HG02840 (cell line): ENCODE data around the gene SH3GL2.

Experiments
- ATAC-seq: cut with Tn5 transposase; IDR thresholded peaks from one replicate; pipeline ENCODE4 v1.9.1; 2021; ENCODE audit warnings: mild to moderate bottlenecking, moderate library complexity, moderate number of reproducible peaks; ENCODE audit not compliant: unreplicated experiment, low FRiP score

SH3GL2 gene

DNA sequence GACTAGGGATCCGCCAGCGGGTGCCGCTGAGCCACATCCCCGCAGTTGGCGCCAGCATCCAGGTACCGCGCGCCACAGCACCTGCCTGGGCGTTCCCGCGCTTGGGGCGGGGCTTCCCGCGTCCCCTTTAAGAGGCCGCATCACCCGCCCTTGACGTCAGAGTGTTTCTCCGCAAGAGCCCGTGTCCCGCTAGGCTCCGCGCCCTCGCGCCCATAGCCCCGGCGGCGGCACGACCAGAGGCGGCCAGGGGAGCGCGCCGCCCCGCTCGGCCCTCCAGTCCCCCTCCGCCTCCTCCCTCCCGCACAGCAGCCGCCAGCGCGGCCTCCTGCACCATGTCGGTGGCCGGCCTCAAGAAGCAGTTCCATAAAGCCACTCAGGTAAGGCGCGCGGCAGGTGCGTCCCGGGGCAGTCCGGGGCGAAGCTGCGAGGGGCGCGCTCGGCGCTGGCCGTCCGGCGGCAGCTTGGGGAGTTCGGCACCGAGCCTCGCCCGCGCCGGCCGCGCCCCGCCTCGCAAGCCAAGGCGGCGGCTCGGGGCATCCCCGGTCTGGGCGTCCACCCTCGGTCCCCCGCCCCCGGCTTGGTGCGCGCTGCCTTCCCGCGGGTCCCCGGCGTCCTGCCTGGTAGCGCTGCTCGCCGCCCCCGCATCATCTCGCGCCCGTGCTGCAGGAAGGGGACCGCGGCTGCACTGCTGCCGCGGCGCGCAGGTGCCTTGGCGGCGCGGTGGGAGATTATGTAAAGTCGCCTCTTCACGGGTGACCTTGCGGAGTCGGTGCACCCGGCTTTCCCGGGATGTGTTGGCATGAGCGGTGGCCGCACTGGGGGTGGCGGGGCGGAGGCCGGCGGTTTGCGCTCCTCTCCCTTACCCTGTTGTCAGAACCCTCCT lies at the start of gene SH3GL2:
SH3GL2 (plus strand) TSS at position 156 of the 883 bp plus-strand sequence.
- no peak for ATAC-seq

DNA sequence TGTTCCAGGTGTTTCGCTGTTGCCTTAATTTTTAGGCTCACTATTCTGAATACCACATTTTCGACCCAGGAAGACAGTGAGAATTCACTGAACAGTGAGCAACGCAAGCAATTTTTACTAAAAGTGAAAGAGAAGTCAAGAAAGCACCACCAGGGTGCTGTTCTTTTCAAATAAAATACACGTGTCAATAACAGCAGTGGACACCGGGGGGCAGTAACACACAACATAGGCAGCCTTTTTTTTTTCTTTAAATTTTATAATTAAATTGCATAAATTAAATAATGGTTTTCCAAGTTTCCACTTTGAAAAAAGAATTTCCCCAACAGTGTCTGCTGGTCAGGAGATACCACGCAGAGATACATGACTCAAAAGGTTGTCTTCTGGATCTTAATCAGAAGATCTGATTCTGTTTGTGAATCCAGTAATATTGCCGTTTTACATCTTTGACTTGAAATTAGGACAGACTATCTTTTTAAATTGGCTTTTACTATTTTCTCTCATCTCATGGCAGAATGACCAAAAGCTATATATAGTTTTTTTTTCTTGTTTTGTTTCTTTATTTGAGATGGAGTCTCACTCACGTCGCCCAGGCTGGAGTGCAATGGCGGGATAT lies 47.1 kb upstream of the SH3GL2 start:
- ATAC-seq, result no peak

DNA sequence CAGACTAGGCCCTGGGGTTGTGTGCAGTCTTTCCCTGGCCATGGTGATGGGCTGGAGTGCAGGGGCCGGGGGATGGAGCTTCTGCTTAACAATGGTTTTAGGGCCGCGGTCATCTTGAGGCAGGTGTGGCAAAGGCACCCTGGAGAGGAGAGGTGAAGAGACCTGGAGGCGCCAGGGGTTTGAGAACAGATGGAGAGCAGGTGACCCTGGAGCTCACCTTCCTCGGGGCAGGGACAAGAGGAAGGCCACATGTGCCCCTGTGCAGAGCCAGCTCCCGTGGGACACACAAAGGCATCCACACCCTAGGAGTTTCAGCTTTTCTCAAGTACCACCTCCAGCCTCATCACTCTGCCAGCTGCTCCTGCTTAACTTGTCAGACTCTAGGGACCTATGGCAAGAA lies 46.4 kb upstream of the SH3GL2 start:
- no peak for ATAC-seq

DNA sequence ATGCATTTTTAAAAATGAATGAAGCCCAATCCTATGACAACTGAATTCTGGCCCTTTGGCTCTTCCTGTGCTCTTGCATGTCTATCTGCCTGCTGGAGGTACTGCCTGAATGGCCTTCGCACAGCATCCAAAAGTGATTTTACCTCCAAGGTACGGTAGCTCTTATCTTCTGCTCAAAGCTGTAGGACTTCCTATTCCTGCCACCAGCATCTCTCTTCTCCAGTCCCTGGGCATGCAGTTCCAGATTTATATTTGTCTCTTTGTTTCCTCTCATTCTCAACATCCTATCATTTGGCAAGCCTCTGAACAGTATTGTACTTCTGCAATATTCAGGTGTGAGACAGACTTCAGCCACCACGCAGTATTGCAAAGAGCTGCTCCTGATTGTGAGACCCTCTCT lies 43.7 kb upstream of the SH3GL2 start:
- no peak for ATAC-seq

GRCh38 chr9:17536027-17536426 lies 42.8 kb upstream of the SH3GL2 start:
- no peak for ATAC-seq

DNA sequence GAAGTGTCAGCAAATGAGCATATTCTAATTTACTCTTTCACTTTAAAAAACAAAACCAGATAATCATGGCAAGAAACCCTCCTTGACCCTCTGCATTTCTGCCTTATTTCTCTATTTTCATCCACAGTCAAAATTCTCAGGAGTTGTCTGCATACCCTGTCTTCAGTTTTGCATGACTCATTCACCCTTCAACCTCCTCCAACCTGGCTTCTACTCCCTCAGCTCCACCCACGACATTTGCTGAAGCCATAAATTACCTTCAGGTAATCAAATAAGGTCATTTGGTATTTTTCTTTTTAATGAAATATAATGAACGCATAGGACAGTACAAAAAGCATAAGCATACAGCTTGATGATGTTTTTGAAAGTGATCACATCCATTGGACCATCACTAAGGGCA lies 27.8 kb upstream of the SH3GL2 start:
- ATAC-seq, result no peak

DNA sequence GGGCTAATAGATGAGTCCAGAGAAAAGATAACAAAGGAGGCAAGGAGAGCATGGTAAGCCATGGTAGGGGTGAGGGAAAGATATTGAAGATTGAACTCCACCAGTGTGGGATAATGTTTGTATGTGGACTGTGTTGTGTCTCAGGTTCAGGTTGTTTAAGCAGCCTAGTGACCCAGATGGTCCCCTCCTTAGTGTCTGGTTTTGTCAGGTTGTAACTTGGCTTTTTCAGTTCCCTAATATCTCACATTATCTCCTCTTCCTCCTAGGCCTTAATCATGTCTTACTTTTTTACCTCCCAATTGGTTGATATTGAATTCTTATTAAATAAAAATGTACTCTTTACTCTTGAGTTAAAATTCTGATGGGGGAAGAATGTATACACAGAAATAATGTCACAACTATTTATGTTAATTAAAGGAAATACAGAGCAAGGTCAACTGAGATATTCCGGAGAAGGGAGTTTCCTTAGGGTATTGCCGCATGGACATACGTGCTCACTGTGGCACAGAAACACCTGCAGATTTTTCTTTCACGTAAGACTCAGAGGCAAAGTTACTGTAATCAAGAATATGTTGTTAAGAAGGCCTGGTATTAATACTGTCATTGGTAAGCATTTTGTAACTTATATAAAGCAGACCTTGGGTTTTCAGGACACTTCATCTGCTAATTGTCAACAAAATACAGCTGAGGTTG lies 23.4 kb upstream of the SH3GL2 start:
- no peak for ATAC-seq

- no peak for ATAC-seq
These were observed 22.6 kb upstream of the SH3GL2 start for GRCh38 chr9:17556255-17556654.

DNA sequence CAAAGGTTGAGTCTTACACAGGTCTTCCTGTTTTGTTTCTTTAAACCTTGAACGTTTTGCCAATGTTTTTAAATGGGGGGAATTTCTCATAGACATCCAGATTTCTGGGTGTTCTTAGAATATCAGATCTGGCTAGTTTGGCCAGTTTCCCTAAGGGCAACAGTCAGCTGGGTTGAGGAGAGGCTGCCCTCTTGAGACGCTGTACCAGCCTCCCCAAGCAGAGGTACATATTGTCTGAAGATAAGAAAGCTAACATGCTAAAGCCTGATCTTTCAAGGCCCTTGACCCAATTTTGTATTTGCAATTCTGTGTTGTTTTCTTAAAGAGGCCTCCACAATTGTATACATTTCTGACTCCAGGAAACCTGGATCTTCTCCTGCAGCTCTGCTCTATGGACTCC lies 21.9 kb upstream of the SH3GL2 start:
- ATAC-seq, result no peak

DNA sequence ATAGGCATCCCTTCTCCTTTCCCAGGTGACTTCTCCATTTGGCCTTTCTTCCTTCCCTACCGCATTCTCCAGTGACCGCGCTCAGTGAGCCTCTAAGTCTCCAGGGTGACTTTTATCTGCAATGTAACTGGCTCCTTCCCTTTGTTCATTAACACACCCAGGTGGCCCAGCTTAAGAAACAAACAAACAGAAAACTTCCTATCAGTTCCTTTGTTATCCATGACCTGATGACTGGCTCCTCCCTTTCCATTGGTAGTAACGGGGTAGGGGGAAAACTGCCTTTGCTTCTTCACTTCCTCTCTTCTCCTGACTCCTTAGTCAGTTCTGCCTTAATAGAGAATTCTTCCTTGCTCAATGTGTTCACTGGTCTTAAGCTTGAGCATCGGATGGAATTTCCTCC lies 7.0 kb upstream of the SH3GL2 start:
- no peak for ATAC-seq

DNA sequence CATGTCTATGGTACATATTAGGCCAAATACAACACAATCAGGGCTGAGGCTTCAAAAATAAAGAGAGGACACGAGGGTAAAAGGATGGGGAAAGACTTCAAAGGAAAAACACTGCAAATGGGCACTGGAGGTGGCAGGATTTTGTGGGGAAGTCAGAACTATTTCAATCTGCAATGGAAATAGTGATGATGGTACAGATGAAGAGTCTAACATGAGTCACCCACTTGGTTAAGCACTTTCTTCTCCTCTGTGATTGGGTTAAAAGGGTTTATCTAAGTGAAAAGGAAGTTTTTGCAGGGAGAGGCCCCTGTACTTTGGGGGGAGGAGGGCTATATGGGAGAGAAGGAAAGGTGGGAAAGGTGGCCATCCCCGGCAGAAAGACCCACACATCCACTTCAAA lies 4.5 kb upstream of the SH3GL2 start:
- ATAC-seq, result no peak

DNA sequence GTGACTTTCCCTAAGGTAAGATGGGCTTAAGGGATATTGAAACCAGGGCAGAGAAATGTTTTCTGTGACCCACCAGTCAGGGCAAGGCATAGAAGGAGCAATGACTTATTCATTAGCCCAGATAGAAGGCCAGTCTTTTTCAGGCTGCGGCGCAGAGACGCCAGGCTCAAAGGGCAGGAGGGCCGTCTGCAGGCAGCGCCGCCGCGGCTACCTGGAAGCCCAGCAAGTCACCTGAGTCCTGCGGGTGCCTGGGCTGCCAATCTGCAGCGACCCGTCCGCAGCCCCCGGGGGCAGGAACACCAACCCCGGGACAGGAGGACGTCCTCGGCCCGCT lies 322 bp upstream of the SH3GL2 start:
- no peak for ATAC-seq

DNA sequence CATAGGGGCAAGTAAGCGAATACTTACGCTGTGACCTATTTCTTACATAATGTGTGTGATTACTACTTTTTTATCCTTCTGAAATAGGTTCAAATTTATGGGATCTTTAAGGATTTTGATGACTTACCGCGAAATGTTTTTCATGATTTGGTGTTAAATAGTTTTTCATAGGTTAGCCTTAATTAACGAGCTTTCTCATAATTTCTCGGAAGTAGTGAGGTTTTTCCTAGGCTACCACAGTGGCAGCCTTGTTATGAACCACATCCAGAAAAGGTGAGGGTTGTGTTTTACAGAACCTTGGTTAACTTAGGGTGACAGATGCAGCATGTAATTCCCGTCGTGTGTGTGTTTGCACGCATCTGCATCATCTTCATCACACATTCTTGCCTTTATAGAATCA lies 1.3 kb downstream of the SH3GL2 start:
- ATAC-seq, result no peak

GRCh38 chr9:17587113-17587512 lies 8.2 kb downstream of the SH3GL2 start:
- no peak for ATAC-seq

- ATAC-seq, result no peak
These were observed 9.5 kb downstream of the SH3GL2 start for GRCh38 chr9:17588395-17588794.

- ATAC-seq, result no peak
These were observed 10.1 kb downstream of the SH3GL2 start for GRCh38 chr9:17588941-17589340.

DNA sequence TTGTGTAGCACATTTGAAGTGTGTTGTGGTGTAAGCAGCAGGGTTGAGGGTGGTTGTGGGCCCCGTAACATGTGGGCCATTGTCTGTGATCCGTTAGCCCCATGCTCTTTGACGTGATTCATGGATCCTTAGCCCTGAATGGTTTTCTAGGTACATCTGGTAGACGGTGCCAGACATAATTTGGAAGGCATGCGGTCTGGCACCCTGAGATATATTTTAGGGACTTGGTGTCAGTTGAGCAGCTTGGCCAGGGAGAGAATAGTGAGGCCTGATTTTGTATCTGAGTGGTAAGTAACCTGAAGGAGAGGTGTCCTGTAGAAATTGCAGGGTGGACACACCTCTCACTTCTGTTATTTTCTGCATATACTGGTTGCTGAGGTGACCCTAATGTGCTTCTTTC lies 10.9 kb downstream of the SH3GL2 start:
- no peak for ATAC-seq

GRCh38 chr9:17594961-17595360 lies 16.1 kb downstream of the SH3GL2 start:
- no peak for ATAC-seq

GRCh38 chr9:17597977-17598376 lies 19.1 kb downstream of the SH3GL2 start:
- ATAC-seq, result no peak

- no peak for ATAC-seq
These were observed 22.2 kb downstream of the SH3GL2 start for GRCh38 chr9:17600962-17601593.

DNA sequence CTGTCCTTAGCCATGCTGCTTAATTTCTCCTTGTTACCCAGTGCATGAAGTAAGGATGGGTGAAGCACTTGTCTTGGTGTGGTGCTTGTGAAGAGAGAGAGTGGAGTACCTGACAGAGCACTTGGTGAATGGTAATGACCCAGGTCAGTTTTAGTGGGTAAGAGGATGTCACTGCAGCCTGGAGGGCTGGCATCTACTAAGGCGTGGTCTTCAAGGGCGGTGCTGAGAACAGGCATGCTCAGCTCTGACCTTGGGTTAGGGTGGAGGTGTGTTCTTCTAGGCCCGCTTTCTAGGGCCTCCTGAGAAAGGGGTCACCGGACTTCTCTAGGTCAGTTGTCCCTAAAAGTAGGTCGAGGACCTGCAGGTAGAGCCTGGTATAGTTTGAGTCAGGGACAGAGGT lies 25.7 kb downstream of the SH3GL2 start:
- no peak for ATAC-seq
